Measurements from ENCODE around the gene DDX49. TPM values are rescaled to one million over a fixed set of nuclear protein-coding genes. Genes with fewer than 3 reads are reported as not detected.
A peak's percentile ranks its signal among the peaks of the same experiment; 100 is the strongest.

Gene DDX49
- total RNA-seq, 1 donor from 2014 or later: 54.9 TPM

DNA sequence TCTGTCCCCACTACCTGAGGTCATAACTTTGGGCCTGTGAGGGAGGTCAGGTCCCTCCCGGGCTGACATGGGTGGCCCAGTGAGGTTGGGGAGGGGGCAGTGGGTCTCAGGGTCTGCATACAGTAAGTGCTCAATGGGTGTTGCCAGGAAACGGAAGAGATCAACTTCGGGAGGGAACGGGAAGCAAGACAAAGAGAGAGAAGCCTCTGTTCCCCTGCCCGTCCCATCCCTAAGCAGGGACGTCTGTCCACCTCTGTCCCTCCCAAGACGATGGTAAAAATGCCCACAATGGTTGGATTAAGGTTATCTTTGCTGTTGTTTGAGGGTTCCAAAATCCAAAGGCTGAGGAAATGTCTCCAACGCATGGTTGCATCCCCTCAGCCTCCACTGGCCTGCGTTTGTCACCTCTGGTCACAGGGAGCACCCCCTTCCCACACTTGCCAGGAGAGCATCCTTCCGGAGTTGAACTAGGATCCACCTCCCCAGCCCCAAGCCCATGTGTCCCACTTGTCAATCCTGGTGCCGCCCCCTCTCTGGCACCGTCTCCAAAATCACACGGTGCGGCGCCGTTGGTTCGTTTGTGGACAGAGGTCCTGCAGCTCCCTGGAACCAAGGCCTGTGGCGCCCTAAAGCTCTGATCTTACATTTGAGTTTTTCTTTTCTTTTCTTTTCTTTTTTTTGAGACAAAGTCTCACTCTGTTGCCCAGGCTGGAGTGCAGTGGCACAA is 22.3 kb downstream of the DDX49 start:
- Mint-ChIP-seq H3K9me3 (no peaks in the 10 kb centered on the region), H3K27ac (ENCODE audit: unreplicated experiment) (no peak overlapping the region), H3K36me3 (ENCODE audit: low read depth) (no peaks in the 10 kb centered on the region), H3K27me3 (ENCODE audit: low read depth) (no peaks in the 10 kb centered on the region), H3K4me3 (peak overlapping the region; percentile 82), H3K4me1 (peaks cover 17% of the 10 kb centered on the region)
- TF ChIP-seq, protein P1, sequence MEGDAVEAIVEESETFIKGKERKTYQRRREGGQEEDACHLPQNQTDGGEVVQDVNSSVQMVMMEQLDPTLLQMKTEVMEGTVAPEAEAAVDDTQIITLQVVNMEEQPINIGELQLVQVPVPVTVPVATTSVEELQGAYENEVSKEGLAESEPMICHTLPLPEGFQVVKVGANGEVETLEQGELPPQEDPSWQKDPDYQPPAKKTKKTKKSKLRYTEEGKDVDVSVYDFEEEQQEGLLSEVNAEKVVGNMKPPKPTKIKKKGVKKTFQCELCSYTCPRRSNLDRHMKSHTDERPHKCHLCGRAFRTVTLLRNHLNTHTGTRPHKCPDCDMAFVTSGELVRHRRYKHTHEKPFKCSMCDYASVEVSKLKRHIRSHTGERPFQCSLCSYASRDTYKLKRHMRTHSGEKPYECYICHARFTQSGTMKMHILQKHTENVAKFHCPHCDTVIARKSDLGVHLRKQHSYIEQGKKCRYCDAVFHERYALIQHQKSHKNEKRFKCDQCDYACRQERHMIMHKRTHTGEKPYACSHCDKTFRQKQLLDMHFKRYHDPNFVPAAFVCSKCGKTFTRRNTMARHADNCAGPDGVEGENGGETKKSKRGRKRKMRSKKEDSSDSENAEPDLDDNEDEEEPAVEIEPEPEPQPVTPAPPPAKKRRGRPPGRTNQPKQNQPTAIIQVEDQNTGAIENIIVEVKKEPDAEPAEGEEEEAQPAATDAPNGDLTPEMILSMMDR (conservative IDR thresholded peaks at IDR 0.05): no peak
- no peak for DNase-seq (ENCODE audit: low read depth, low spot score)

DNA sequence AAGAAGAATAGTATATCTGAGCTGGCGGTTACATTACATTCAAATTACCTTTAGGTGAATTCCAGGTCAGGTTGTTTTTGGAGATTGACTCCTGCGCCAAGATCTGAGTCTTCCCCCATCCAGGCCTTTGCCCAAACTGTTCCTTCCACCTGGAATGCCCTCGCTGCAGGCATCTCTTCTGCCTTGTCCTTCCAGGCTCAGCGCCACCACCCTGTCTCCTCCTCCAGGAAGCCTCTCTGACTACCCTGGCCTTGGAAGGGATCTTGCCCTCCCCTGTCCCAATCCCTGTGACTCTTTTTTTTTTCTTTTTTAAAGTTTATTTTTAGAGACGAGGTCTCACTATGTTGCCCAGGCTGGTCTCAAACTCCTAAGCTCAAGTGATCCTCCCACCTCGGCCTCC is 23.2 kb downstream of the DDX49 start:
- H3K4me1 Mint-ChIP-seq: peaks cover 17% of the 10 kb centered on the region
- H3K27ac Mint-ChIP-seq (ENCODE audit: unreplicated experiment): no peak overlapping the region
- no peaks in the 10 kb centered on the region for H3K36me3 Mint-ChIP-seq (ENCODE audit: low read depth)
- no peak for DNase-seq (ENCODE audit: low read depth, low spot score)
- TF ChIP-seq, protein P1 (conservative IDR thresholded peaks at IDR 0.05): no peak
- H3K9me3 Mint-ChIP-seq: no peaks in the 10 kb centered on the region
- H3K27me3 Mint-ChIP-seq (ENCODE audit: low read depth): no peaks in the 10 kb centered on the region
- H3K4me3 Mint-ChIP-seq: peak overlapping the region; percentile 82

DNA sequence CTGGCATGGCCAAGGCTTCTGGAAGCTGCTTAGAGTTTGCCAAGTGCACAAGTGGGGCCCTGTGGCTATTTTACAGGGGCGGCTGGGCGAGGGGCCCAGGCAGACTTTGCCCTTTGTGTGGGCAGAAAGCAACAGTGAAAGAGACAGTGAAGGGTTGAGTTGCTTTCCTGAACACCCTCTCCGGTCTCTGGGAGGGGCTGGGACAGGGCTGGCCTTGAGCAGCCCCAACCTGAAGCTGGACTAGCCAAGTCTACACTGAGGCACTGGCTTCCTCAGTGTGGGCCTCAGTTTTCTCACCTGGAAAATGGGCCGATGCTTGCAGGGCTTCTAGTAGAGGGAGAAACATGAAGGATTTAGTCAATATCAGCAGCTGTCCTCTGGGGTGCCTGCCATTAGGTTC is 23.9 kb downstream of the DDX49 start:
- peaks cover 17% of the 10 kb centered on the region for H3K4me1 Mint-ChIP-seq

DNA sequence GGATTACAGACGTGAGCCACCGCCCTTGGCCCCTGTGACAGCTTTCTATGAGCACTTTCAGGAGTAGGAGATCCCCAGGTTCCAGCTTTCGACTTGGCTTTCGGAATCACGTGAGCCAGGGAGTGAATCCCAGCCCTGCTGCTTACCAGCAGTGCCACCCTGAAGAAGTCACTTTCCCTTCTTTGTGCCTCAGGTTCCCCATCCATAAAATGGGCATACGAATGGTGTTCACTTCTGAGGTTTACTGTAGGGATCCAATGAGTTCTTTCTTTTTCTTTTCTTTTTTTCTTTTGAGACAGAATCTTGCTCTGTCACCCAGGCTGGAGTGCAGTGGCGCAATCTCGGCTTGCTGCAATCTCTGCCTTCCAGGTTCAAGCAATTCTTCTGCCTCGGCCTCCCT is 25.8 kb downstream of the DDX49 start:
- TF ChIP-seq, protein P1 (conservative IDR thresholded peaks at IDR 0.05): no peak
- Mint-ChIP-seq H3K9me3 (no peaks in the 10 kb centered on the region), H3K36me3 (ENCODE audit: low read depth) (no peaks in the 10 kb centered on the region), H3K4me1 (peaks cover 6% of the 10 kb centered on the region), H3K4me3 (no peak overlapping the region), H3K27ac (ENCODE audit: unreplicated experiment) (no peak overlapping the region), H3K27me3 (ENCODE audit: low read depth) (no peaks in the 10 kb centered on the region)
- no peak for DNase-seq (ENCODE audit: low read depth, low spot score)

More for the DNA sequence above, 23.9 kb downstream of the DDX49 start:
- DNase-seq (ENCODE audit: low read depth, low spot score): no peak
- Mint-ChIP-seq H3K9me3 (no peaks in the 10 kb centered on the region), H3K4me3 (peak overlapping the region; percentile 71), H3K27ac (ENCODE audit: unreplicated experiment) (no peak overlapping the region), H3K27me3 (ENCODE audit: low read depth) (no peaks in the 10 kb centered on the region), H3K36me3 (ENCODE audit: low read depth) (no peaks in the 10 kb centered on the region)
- TF ChIP-seq, protein P1 (conservative IDR thresholded peaks at IDR 0.05): no peak

DNA sequence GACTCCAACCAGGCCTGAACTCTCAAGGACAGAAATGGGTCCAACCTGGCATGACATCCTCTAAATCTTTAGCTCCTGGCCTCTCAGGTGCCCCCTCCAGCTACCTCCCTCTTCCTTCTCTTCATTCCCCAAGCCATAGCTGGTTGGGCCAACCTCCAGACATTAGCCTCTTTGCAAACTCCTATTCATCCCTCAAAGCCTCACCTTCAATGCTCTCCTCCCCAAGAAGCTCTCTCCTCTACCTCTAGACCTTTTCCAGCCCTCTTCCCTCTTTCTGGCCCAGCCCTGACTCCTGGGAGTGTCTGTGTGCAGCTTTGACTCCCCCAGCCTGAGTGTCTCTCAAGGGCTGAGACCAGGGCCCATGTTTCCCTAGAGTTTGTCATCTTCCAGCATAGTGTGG is 26.8 kb downstream of the DDX49 start:
- Mint-ChIP-seq H3K36me3 (ENCODE audit: low read depth) (no peaks in the 10 kb centered on the region), H3K27ac (ENCODE audit: unreplicated experiment) (peak overlapping the region; percentile 57), H3K27me3 (ENCODE audit: low read depth) (no peaks in the 10 kb centered on the region)

More for the DNA sequence above, 26.8 kb downstream of the DDX49 start:
- TF ChIP-seq, protein P1 (conservative IDR thresholded peaks at IDR 0.05): no peak
- no peaks in the 10 kb centered on the region for H3K9me3 Mint-ChIP-seq
- peak overlapping the region; percentile 67 for H3K4me3 Mint-ChIP-seq
- peaks cover 6% of the 10 kb centered on the region for H3K4me1 Mint-ChIP-seq
- no peak for DNase-seq (ENCODE audit: low read depth, low spot score)

All from neural crest cell (in vitro differentiated cells).